ENCODE results near the gene THOC1. TPM values are rescaled to one million over a fixed set of nuclear protein-coding genes. Genes with fewer than 3 reads are reported as not detected.
"Not testable (repeated sequence)": the region's sequence is repeated elsewhere in the genome, so short reads cannot be mapped to it uniquely, and the experiment has no call there.

The THOC1 gene
- total RNA-seq, 1 donor from 2014 or later: 10.2 TPM

- Histone ChIP-seq H3K9me3 (replicated peaks) (no peaks in the 10 kb centered on the region), H3K4me1 (no peaks in the 10 kb centered on the region), H3K27me3 (ENCODE audit: low read depth) (peaks cover 22% of the 10 kb centered on the region), H3K36me3 (no peaks in the 10 kb centered on the region), H3K4me3 (no peak overlapping the region), H3K27ac (replicated peaks) (no peak overlapping the region)
- no peak for TF ChIP-seq CTCF (IDR thresholded peaks at IDR 0.05; ENCODE audit: borderline replicate concordance)
- DNase-seq: no peak
- intact Hi-C loops (cut with micrococcal nuclease): no loop called here
Observed at GRCh38 chr18:310042-310441, 42.2 kb upstream of the THOC1 start.

DNA sequence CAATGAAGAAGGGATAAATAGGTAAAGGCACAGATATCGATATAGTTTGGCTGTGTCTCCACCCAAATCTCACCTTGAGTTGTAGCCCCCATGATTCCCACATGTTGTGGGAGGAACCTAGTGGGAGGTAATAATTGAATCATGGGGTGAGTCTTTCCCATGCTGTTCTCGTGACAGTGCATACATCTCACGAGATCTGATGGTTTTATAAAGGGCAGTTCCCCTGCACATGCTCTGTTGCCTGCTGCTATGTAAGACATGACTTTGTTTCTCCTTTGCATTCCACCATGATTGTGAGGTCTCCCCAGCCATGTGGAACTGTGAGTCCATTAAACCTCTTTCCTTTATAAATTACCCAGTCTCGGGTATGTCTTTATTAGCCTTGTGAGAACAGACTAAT, 40.2 kb upstream of the THOC1 start:
- DNase-seq; H3K4me1 ChIP-seq; H3K9me3 ChIP-seq (replicated peaks); intact Hi-C loops (cut with micrococcal nuclease); H3K4me3 ChIP-seq; H3K27ac ChIP-seq (replicated peaks); H3K36me3 ChIP-seq: not testable (repeated sequence)
- H3K27me3 ChIP-seq (ENCODE audit: low read depth): peaks cover 23% of the 10 kb centered on the region

DNA sequence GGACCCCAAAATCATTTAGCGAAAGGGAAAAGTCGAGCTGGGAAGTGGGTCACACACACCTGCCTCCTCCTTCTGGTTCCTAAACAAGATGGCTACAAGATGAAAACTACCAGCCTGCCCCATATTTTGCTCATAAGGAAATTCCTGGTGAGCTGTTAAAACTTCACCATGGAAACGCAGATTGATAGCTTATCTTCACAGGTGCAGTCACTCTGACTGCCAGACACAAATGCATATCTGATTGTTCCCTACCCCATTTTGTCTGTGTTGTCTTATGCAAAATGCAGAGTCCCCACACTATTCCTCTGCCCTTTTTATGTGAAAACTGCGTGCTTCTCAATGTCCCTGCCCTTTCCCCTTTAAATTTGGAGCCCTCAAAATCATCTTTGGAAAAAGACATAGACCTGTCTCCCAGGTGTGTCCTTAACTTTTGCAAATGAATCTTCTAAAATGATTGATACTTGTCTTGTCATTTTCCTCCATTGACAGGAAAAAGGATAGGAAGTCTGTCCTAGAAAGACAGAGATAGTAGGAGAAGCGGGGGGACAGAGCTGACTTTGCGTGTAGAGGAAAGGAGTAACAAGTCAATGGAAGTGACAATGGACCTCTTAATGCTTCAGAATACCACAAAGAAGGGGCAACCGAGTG, 38.9 kb upstream of the THOC1 start:
- no peak for TF ChIP-seq CTCF (IDR thresholded peaks at IDR 0.05; ENCODE audit: borderline replicate concordance)
- Histone ChIP-seq H3K36me3 (no peaks in the 10 kb centered on the region), H3K27ac (replicated peaks) (no peak overlapping the region), H3K27me3 (ENCODE audit: low read depth) (peaks cover 23% of the 10 kb centered on the region), H3K4me3 (no peak overlapping the region), H3K9me3 (replicated peaks) (no peaks in the 10 kb centered on the region), H3K4me1 (no peaks in the 10 kb centered on the region)
- intact Hi-C loops (cut with micrococcal nuclease): no loop called here
- no peak for DNase-seq

GRCh38 chr18:305003-305501, 37.2 kb upstream of the THOC1 start:
- H3K36me3 ChIP-seq: no peaks in the 10 kb centered on the region
- TF ChIP-seq CTCF (IDR thresholded peaks at IDR 0.05; ENCODE audit: borderline replicate concordance): no peak
- H3K4me1 ChIP-seq: no peaks in the 10 kb centered on the region
- H3K27me3 ChIP-seq (ENCODE audit: low read depth): peaks cover 23% of the 10 kb centered on the region
- H3K9me3 ChIP-seq (replicated peaks): no peaks in the 10 kb centered on the region
- no peak overlapping the region for H3K27ac ChIP-seq (replicated peaks)
- DNase-seq: no peak
- no peak overlapping the region for H3K4me3 ChIP-seq
- intact Hi-C loops (cut with micrococcal nuclease): no loop called here

DNA sequence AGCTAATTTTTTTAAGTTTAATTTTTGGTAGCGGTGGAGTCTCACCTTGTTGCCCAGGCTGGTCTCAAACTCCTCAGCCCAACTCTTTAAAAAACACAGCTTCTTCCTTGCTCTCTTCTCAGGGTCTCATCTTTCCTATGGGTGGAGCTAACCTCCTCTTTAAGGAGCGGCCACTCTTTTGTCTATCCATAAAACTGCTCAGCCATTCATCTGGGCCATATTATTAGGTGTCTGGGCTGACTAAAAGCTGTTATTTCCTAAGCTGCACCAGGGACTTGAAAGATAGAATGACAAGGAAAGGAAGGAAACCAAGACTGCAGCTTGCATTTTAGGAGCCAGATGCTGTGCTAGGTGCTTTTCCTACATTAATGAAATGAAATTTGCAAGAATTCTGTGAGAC, 35.8 kb upstream of the THOC1 start:
- no peak for DNase-seq

More for the DNA sequence above, 35.8 kb upstream of the THOC1 start:
- Histone ChIP-seq H3K27ac (replicated peaks) (no peak overlapping the region), H3K4me3 (no peak overlapping the region), H3K4me1 (no peaks in the 10 kb centered on the region), H3K9me3 (replicated peaks) (no peaks in the 10 kb centered on the region), H3K27me3 (ENCODE audit: low read depth) (peaks cover 23% of the 10 kb centered on the region), H3K36me3 (no peaks in the 10 kb centered on the region)
- no peak for TF ChIP-seq CTCF (IDR thresholded peaks at IDR 0.05; ENCODE audit: borderline replicate concordance)
- intact Hi-C loops (cut with micrococcal nuclease): no loop called here

Data from left ventricle myocardium inferior (tissue), 1 donor.